Activated CD8-positive, alpha-beta memory T cell treated with anti-CD3 and anti-CD28 coated beads, Interleukin-2, amount 50 U/mL, for 1 hour (primary cell): Measurements from ENCODE around the gene PHF11.

Experiments used
- DNase-seq: peaks from one replicate; pipeline ENCODE4 v3.0.0-alpha.2; 2020; ENCODE audit errors: extremely low read depth

The PHF11 gene

DNA sequence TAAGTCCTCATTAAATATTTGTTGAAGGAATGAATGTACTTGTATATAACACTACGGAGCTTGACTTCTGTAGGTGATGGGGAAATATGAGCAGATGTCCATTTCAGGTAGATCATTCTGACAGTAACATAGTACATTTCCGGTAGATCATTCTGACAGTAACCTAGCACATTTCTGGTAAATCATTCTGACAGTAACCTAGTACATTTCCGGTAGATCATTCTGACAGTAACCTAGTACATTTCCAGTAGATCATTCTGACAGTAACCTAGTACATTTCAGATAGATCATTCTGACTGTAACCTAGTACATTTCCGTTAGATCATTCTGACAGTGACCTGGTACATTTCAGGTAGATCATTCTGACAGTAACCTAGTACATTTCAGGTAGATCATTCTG lies 2.5 kb downstream of the PHF11 start:
- DNase-seq = no peak

DNA sequence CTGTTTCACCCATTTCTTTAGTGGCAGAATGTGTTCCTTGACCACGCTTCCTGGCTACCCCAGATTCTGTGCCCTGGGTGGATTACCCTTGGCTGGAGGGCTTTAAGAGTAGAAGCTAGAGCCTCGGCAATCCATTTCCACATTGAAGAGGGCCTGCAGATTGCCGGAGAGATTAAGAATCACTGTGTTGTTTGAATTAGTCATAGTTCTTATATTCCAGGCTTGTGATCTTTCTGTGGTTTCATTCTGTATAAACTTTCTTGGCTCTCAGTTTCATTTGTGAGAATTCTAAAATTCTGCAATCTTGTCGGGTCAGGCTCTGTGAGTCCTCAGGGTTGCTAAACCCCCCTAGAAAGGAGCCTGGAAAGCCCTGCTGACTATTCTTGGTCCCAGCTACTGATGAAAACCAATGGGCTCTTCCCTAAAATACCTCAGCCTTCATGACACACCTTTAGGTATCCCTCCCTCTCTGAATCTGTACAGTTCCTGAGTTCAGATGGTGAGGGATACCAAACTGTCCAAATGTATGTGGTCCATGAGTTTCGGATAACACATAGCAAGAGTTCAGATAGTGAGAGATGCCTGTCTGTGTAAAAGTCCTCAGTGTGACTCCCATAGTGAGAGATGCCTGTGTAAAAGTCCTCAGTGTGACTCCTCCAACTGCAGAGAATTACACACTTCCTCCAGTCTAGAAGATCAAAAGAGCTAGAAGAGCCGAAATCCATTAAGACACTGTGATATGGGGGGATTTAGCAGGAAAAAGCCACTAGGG lies 4.3 kb downstream of the PHF11 start:
- DNase-seq = no peak

DNA sequence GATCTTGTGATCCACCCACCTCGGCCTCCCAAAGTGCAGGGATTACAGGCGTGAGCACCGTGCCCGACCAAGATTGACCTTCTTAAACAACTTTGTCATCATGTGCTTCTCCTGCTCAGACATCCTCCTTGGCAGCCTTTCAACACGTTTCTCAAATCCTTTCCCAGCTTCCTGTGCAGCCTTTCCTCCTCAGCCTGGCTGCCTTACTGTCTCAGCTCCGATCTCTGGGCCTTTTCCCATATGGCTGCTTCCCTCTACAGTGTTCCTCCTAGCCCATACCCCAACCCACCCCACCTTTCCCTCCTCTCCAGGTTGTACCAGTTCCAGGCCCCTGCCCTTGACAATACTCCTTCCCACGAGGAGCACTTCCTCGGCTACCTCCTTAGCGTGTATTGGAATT lies 7.2 kb downstream of the PHF11 start:
- DNase-seq = no peak

DNA sequence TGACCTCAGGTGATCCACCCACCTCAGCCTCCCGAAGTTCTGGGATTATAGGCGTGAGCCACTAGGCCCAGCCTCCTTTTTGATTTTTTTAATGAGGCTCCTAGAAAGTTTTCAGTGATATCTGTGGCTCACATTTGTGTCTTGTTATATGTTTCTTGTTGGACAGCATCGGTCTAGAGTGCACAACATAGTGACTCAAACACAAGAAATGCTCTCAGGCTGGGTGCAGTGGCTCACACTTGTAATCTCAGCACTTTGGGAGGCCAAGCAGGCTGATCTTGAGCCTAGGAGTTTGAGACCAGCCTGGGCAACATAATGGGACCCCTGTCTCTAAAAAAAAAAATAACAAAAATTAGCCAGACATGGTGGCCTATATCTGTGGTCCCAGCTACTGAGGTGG lies 8.2 kb downstream of the PHF11 start:
- DNase-seq = no peak

DNA sequence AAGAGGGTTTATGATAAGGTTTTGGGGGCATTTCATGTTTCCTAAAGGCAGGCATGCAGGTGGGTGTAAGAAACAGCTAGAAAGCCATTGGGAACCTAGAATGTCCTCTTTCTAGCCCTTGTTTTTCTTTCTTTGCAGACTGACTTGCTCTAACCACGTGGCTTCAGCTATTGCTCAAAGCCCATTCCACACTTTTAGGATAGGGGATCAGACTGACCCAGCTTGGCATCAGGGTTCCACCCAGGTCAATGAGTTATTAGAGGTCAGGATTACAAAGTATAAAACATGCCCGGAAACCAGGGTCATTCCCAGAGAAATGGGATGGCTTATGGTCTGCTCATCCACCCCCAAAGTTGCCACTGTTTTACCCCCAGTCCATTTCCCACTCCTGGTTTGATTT lies 16.8 kb downstream of the PHF11 start:
- DNase-seq = no peak

DNA sequence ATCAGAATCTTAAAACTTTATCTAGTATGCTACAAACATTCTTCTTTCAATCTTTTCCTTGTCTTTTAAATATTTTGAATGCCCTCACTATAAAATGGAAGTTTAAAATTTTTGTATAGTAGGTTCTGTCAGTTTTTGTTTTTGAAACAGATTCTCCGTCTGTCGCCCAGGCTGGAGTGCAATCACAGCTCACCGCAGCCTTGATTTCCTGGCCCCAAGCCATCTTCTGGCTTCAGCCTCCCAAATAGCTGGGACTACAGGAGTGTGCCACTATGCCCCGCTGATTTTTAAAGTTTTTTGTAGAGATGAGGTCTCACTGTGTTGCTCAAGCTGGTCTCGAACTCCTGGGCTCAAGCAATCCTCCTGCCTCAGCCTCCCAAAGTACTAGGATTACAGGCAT lies 20.7 kb downstream of the PHF11 start:
- DNase-seq = no peak

DNA sequence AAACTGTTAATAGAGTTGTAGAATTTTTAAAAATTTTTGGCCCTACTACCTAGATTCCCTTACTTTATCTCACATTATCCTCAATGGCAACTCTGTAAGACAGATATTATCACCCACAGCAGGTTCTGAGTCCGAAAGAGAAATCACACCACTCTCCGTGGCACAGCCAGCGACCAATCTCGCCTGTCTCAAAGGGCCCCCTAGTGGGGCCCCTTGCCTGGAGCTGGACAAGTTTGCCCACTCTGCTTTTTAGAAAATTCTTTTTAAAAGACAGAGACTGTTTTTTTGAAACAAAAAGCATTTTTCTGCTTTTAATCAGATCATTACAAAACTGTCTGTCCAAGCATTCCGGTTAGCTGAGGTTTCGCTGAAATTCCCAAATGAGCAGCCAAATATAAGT lies 21.7 kb downstream of the PHF11 start:
- no peak for DNase-seq

DNA sequence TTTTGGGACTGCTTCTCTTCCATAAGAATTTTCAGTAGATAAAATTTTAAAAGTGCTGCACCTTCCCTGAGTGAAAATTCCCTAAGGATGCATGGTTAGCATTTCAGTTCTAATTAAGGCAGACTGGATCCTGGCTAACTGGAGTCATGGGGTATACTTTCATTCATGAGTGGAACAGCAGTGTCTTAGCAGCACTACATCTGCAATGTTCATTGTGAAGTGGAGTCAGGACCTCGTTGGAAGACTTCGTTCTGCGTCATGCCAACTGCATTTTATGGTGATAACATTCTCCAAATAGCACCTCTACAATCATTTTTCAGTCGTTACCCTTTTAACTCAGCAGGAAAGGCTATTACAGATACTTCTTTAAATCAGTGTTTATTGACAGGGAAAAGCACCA lies 25.5 kb downstream of the PHF11 start:
- DNase-seq = no peak

DNA sequence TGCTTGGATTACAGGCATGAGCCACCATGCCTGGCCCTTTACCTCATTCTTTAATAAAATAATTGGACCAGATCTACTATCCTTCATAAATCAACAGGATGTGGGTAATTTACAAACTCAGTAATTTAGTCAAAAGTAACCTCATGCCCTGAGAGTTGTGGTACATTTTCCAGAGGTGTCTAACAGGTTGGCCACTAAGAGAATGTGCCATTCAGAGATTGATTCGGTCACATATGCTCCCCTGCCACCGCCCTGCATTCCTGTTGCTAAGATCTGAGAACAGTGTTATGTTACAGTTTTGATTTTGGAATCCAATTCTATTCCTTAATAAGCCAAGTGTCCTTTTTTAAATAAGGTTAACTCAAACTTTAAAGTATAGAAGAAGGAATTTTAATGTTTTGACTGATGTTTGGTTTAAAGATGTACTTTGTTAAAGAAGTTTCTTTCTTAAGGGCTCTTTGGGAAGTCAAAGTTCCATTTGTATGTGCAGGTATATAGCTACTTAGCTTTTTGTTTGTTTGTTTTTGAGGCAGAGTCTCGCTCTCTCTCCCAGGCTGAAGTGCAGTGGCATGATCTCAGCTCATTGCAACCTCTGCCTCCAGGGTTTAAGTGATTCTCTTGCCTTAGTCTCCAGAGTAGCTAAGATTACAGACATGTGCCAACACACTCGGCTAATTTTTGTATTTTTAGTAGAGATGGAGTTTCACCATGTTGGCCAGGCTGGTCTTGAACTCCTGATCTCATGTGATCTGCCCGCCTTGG lies 29.2 kb downstream of the PHF11 start:
- no peak for DNase-seq

DNA sequence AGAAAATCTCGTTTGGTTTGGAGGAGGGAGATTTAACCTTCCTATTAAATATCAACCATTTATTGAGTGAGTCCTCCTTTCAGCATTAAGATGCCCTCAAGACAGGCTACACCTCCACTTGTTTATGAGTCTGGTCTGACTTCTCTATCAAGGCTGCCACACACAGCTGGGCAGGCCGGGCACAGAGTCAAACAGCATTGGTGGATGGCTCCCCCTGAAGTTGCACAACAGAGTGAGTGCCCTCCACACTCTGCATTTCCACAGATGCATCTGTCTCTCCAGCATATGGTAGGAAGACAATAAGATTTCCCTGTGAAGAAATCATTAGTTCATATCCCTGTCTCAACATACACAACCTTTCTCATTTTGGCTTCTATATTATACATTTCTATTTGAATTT lies 31.4 kb downstream of the PHF11 start:
- DNase-seq = no peak

DNA sequence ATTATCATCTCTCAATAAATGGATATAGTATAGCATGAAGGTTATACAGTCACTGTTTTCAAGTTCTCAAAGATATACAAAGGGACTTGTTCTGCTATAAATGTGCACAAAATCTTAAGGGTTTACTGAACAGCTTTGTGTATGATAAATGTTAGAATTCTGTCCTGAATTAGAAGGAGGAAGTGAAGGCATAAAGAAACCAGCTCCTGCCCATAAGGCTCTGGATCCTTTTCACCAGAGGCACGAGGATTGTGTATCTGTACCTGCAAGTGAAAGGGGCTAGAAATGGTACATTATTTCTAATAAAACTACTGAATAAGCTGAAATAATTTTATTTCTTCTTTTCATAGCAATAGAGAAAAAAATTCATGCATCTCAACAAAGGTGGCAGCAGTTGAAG lies 32.4 kb downstream of the PHF11 start:
- DNase-seq = no peak

DNA sequence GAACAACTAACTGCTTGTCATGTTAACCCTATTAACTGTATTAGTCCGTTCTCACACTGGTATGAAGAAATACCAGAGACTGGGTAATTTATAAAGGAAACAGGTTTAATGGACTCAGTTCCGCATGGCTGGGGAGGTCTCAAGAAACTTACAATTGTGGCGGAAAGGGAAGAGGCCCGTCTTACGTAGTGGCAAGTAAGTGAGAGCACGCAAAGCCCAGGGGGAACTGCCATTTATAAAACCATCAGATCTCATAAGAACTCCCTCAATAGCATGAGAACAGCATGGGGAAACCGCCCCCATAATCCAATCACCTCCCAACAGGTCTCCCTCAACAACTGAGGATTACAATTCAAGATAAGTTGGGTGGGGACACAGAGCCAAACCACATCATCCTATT lies 34.7 kb downstream of the PHF11 start:
- DNase-seq = no peak

DNA sequence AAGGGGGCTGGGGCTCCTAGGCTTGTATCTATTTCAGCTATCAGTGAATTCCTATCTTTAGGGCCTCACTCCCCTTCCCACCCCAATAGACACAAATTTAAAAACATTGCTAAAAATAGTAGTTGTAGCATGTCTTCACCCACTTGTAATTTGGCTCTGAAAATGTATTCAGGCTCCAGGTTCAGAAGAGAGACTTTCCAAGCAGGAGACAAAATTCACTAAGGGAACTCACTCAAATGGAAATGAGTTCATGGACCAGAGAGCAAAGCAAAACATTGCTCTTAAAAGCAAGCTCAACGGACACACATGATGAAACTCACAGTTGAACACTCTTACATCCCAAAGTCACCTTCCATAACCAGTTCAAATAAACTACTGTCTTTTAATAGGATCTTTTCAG lies 36.8 kb downstream of the PHF11 start:
- no peak for DNase-seq

DNA sequence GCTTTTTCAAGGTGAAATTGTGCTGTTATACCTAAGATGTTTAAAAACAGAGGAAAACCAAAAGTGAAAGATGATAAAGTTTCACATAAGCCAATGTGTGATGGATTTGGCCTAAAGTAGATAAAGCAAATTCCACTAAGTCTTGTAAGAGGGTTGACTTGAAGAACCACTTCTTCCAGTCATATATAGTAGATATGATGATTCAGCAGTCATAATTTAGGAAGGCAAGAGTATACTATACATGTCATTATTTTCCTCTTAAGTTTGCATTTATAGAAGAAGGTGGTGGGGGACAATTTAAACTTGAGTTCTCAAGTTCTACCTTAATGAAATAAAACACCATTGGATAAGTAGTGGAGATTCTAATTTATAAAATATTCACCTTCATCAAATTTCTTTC lies 37.3 kb downstream of the PHF11 start:
- DNase-seq = no peak

DNA sequence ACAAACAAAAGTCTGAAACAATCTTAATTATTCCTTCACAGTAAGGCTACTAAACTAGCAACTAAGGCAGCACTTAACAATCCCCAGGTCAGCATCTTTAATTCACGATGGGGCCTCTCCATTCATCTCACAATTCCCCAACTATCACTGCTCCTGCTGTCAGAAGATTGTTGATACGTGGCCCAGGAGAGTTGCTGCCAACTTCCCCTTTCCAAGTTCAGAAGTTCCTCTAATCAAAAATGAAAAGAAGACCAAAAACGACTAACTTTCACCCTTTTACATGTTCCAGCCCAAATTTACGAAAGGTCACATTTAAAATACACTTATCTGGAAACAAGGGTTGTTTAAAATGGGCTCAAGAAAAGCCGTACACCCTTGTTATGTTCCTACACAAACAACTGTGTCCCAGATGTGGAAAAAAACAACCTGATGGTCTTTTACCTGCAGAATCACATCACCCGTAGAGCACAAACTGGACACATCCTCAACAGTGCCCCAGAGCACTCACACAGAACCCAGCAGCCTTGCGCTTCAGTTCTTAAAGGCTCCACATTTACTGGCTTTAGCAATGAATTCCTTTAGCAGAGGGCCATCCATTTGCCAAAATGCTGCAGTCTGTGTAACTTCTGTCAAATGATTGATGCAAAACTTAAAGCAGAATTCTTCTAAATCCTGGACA lies 38.0 kb downstream of the PHF11 start:
- no peak for DNase-seq

DNA sequence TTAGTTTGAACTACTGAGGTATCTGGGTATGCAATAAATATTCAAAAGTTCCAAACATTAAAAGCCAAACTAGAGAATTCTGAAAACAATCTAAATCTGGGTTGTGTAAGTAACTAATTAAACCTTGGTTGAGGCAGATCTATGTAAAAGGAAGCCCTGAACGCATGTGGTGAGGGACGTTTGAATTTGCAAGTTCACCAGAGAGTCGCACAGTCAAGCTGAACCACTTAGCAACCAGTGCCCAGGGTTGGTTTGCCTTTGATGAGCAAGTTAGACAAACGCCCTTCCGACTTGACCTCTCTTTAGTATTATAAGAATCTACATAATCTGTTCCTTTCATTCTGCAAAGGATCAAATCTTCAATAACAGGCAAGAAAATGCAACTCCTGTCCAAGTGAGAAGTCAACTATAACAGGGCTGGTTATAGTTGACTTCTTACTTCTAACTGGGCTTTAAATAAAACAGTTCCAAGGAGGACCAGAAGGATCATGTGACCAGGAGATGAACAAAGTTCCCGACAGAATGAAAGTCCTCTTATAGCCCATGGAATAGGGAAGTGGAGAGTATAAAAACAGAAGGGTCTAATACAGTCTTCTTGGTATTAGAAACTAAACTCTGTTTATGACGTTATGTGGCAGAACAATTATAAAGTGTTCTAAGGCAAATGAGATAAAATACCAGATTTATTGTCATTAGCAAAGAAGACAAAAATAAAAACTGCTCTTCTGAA lies 40.6 kb downstream of the PHF11 start:
- DNase-seq = no peak

DNA sequence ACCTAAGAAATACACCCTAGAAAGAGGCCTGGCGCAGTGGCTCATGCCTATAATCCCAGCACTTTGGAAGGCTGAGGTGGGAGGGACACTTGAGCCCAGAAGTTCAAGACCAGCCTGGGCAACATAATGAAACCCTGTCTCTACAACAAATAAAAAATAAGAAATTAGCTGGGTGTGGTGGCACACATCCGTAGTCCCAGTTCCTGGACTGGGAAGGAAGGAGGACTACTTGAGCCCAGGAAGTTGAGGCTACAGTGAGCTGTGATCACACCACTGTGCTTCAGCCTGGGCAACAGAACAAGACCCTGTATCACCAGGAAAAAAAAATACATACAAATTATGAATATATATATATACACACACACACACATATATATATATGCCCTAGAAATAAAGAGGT lies 42.7 kb downstream of the PHF11 start:
- DNase-seq = no peak

DNA sequence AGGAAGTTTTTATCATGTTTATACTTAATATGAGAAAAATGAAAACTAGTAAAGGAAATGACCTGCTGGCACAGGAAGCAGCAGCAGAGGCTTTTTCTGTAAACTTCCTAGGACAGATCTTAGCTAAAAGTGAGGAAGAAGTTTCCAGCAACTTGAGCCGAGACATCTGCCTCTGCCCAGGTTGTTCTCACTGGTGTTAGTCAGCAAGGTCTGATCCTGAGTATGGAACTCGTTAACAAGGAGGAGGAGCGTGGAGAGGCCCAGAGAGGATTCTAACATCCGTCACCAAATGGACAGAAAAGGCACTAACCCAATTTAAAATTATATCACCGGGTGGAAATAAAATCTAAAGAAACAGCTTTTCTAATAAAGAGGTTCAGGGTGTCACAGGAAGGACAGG lies 43.6 kb downstream of the PHF11 start:
- no peak for DNase-seq

DNA sequence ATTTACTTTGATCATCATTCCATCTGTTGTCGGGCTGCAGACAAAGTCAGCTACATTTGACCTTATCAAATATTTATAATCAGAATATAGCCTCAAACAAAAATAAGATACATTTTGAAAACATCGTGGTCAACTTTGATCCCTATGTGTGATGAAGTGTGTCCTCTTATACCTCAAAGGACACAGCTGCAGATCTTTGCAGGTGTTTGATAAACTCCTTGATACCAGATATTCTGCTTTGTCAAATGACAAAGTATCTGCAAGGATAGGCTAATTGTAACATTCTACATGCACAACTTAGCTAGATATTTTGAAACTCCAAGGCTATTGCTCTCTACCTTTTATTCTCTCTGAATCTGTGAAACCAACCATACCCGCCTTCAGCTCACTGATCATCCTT lies 44.0 kb downstream of the PHF11 start:
- no peak for DNase-seq

DNA sequence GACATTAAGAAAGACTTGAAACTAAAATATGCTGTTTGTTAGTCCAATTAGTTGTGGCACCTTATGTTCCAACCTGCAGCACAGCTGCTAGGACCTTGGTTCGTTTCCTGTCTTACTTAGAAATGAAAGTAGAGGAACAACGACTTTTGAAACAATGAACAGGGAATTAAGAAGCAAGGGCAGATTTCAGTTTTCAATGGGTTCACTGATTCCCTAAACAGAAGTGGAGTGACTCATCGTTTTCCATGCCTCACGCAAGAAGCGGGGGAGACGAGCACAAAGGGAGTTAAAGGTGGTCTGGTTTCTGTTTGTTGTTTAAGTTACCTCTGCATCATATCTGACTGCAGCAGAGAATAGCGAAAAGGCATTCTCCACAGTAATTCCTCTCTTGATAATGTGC lies 44.8 kb downstream of the PHF11 start:
- no peak for DNase-seq

DNA sequence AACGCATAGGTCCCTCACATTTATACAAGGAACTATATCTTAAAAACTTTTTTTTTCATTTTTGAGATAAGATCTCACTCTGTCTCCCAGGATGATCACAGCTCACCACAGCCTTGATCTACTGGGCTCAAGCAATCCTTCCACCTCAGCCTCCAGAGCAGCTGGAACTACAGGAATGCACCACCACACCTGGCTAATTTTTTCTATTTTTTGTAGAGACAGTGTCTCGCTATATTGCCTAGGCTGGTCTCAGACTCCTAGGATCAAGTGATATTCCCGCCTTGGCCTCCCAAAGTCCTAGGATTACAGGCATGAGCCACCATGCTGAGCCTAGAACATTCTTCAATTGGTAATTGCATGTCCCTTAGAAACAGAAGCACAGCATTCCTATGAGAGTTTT lies 47.9 kb downstream of the PHF11 start:
- DNase-seq = no peak

DNA sequence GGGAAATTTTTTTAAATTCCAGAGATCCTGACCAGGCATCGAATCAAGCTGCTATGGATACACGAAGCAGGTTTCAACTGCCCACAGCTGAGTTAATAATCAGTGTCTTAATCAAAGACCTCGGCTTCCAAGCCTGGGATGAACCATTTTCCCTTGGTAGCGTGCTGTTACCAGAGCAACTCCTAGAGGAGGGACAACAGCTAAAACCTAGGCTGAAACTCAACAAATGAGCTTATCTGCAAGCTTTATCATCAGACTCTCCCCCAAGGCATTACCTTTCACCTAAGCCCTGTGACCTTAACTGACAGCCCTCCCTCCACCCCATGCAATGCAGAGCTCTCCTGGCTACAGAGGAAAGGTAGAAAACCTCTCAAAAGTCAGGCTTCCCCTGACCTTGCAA lies 49.9 kb downstream of the PHF11 start:
- no peak for DNase-seq
